ENCODE measurements around the gene PKHD1. TPM values are rescaled to one million over a fixed set of nuclear protein-coding genes. Genes with fewer than 3 reads are reported as not detected.

PKHD1 gene
- total RNA-seq, 1 experiment from 2014 or later: 0.14 TPM

DNA sequence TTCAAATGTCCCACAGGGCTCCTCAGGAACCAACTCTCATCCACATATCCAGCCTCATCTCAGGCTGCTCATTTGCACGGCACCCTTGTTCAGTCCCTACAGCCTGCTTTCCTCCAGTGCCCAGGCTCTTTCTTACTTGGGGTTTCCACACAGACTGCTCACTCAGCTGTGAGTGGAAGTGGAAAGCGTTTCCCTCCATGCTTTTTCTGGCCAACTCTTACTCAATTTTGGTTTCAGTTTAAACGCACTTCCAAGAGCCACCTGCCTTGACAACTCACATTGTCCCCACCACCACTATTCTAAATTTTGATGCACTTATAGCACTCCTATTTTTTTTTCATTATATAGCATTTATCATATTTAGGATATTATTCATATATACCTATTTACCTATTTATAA is 367.1 kb downstream of the PKHD1 start:
- H3K27me3 ChIP-seq (ENCODE audit: control insufficient read depth, insufficient read depth, low read length): no peaks in the 10 kb centered on the region
- DNase-seq: no peak
- no peaks in the 10 kb centered on the region for H3K36me3 ChIP-seq (replicated peaks; ENCODE audit: control insufficient read depth, insufficient read depth, low read length)
- no peak overlapping the region for H3K4me3 ChIP-seq (ENCODE audit: insufficient read depth, low read depth, low read length)

DNA sequence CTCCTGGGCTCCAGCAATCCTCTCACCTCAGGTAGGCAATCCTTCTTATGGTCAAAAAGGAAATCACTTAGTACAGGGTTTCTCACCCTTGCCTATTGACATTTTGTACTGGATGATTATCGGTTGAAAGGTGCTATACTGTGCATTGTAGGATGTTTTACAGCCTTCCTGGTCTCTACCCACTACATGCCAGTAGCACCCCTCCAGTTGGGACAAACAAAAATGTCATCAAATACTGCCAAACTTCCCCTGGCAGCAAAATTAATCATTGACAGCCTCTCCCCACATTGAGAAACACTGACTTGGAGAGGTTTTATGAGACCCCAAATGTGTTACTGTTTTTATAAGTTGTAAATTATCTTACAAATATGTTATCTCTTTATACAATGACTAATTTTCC is 368.1 kb downstream of the PKHD1 start:
- H3K27me3 ChIP-seq (ENCODE audit: control insufficient read depth, insufficient read depth, low read length): no peaks in the 10 kb centered on the region
- no peak for DNase-seq
- no peak overlapping the region for H3K4me3 ChIP-seq (ENCODE audit: insufficient read depth, low read depth, low read length)
- no peaks in the 10 kb centered on the region for H3K36me3 ChIP-seq (replicated peaks; ENCODE audit: control insufficient read depth, insufficient read depth, low read length)

DNA sequence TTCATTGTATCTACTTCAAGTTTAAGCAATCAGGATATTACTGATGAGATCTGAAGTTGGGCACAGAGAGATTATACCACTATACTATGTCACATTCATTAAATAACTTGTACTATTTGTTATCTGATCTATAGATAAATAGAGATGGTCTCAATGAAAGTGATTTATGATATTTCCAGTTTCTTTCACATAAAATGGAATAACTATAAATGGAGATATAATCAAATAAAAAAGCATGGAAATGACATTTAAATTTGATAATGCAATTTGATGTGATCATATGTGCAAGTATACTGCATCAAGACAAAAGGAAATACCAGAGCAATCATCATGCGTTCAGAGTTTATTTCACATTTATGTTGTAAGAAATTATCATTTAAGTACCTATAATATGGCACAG is 368.9 kb downstream of the PKHD1 start:
- Histone ChIP-seq H3K4me3 (ENCODE audit: insufficient read depth, low read depth, low read length) (no peak overlapping the region), H3K36me3 (replicated peaks; ENCODE audit: control insufficient read depth, insufficient read depth, low read length) (no peaks in the 10 kb centered on the region), H3K27me3 (ENCODE audit: control insufficient read depth, insufficient read depth, low read length) (no peaks in the 10 kb centered on the region)
- no peak for DNase-seq

DNA sequence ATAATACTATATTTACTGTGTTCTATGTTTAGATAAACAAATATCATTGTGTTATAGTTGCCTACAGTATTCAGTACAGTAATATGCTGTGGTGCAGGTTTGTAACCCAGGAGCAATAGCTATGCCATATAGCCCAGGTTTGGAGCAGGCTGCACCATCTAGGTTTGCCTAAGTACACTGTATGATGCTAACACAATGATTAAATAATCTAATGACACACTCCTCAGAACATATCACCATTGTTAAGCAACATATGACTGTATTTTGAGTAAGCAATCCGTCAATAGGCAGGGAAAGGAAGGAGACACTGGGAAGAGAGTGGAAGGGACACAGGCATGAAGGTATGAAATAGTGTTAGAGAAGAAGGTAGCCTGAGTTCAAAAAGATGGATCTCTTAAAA is 369.9 kb downstream of the PKHD1 start:
- Histone ChIP-seq H3K4me3 (ENCODE audit: insufficient read depth, low read depth, low read length) (no peak overlapping the region), H3K27me3 (ENCODE audit: control insufficient read depth, insufficient read depth, low read length) (no peaks in the 10 kb centered on the region), H3K36me3 (replicated peaks; ENCODE audit: control insufficient read depth, insufficient read depth, low read length) (no peaks in the 10 kb centered on the region)
- no peak for DNase-seq

DNA sequence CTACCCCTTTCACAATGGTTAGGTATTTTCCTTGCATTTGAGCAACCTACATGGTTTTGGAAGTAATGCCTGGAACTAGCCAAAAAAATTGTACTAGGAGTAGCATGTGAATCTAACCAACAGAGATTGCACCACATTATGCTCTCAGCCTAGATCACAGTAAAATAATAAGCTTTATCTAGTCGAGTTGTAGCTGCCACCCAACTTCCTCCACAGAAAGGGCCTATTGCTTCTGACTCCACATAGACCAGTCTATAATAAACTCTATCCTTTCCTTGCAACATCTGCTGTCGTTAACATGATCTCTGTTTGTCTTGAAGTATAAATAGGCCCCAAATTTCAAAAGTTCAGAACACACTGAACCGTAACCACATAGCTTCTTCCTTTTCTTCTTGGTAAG is 375.5 kb downstream of the PKHD1 start:
- H3K27me3 ChIP-seq (ENCODE audit: control insufficient read depth, insufficient read depth, low read length): no peaks in the 10 kb centered on the region
- H3K4me3 ChIP-seq (ENCODE audit: insufficient read depth, low read depth, low read length): no peak overlapping the region
- DNase-seq: no peak
- H3K36me3 ChIP-seq (replicated peaks; ENCODE audit: control insufficient read depth, insufficient read depth, low read length): no peaks in the 10 kb centered on the region

DNA sequence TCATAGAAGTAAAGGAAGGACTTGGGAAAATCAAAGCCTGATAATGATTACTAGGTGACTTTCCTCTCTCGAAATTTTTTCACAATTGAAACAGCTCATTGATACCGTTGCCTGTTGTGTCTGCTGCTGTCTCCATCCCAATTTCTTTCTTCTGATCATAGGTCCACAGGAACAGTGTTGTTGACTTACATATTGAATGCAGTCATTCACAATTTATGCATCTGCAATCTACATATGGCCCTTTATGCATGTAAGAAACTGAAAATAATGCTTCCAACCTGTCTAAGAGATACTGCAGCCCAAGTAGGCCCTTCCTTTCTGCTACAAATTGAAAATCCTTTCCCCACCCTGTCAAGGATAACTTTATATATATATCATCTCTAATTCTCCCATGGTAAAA is 381.3 kb downstream of the PKHD1 start:
- Histone ChIP-seq H3K27me3 (ENCODE audit: control insufficient read depth, insufficient read depth, low read length) (no peaks in the 10 kb centered on the region), H3K4me3 (ENCODE audit: insufficient read depth, low read depth, low read length) (no peak overlapping the region), H3K36me3 (replicated peaks; ENCODE audit: control insufficient read depth, insufficient read depth, low read length) (no peaks in the 10 kb centered on the region)
- DNase-seq: no peak

DNA sequence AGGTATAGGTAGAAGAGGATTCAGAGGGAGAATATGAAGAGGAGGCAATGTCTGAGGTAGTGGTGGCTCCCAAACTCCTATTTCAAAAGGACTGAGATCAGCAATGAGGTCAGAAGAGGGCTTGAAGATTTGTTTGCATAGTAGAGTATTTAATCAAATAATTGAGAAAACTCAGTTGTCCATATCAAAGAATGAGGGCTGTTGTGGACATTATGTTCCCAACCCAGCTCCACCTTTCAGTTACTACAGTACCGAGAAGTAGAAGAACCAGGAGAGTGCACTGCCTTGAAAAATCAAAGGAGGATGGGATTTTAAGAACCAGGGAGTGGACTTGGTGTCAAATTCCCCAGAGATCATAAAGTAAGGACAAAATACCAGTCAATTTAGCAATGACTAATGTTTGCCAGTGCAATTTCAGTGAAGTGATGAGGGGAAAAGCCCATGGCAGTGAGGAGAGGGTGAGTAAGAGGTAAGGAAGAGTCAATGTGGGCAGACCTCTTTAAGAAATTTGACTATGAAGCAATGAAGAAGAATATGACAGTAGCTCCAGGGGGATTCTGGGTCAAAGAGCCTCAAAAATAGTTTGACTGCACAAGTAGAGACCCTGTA is 382.4 kb downstream of the PKHD1 start:
- Histone ChIP-seq H3K27me3 (ENCODE audit: control insufficient read depth, insufficient read depth, low read length) (no peaks in the 10 kb centered on the region), H3K36me3 (replicated peaks; ENCODE audit: control insufficient read depth, insufficient read depth, low read length) (no peaks in the 10 kb centered on the region), H3K4me3 (ENCODE audit: insufficient read depth, low read depth, low read length) (no peak overlapping the region)
- DNase-seq: no peak

DNA sequence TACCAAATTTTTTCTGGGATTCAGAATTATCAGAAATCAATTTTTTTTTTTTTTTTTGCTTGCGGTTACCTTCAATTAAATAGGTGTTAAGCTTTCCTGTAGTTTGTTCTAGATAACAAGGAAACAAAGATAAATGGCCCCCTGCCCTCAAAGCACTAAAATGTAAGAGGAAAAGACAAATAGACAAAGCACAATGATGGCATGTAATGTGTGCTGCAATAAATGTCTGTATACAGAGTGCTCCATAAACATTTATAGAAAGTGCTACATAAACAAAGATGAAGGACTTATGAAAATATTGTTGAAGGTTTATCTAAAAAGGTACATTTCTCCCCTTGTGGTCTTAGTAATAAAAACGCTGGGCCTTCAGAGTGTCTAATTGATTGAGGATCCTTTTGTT is 384.6 kb downstream of the PKHD1 start:
- H3K36me3 ChIP-seq (replicated peaks; ENCODE audit: control insufficient read depth, insufficient read depth, low read length): no peaks in the 10 kb centered on the region
- no peaks in the 10 kb centered on the region for H3K27me3 ChIP-seq (ENCODE audit: control insufficient read depth, insufficient read depth, low read length)
- no peak overlapping the region for H3K4me3 ChIP-seq (ENCODE audit: insufficient read depth, low read depth, low read length)
- DNase-seq: no peak

DNA sequence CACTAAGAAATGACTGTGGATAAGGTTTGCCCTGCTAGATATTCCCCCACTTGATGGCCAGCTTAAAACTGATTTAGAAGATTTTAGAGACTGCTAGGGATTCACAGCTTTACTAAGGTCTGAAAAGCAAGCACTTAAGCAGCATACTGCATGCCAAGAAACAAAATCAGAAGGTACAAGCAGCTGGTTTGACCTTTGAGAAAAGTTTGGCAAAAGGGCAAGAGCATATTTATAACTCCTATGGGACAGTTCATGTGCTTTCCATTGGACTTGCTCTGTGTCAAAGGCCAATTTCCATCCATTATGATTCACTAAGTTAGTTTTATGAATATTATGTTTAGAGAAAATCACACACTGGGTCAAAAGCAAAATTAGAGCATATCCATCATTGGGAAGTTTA is 402.8 kb downstream of the PKHD1 start:
- H3K36me3 ChIP-seq (replicated peaks; ENCODE audit: control insufficient read depth, insufficient read depth, low read length): no peaks in the 10 kb centered on the region
- H3K27me3 ChIP-seq (ENCODE audit: control insufficient read depth, insufficient read depth, low read length): no peaks in the 10 kb centered on the region
- no peak for DNase-seq
- H3K4me3 ChIP-seq (ENCODE audit: insufficient read depth, low read depth, low read length): no peak overlapping the region

DNA sequence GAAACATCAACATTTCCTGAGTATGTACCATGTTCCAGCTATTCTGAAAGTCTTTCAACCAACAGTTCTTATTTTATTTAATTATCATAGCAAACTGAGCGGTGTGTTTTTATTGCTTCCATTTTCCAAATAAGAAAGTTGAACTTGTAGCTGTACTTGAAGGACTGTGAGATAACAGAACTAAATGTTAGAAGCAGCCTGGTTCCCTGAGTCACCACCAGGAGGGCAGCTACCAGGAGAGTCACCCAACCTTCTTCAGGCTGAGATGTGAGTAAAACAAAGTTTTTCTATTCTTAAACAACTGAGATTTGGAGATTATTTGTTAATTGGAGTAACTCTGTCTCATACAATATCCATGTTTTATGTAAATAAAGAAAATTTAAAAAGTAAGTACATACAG is 403.4 kb downstream of the PKHD1 start:
- DNase-seq: no peak
- no peak overlapping the region for H3K4me3 ChIP-seq (ENCODE audit: insufficient read depth, low read depth, low read length)
- H3K36me3 ChIP-seq (replicated peaks; ENCODE audit: control insufficient read depth, insufficient read depth, low read length): no peaks in the 10 kb centered on the region
- no peaks in the 10 kb centered on the region for H3K27me3 ChIP-seq (ENCODE audit: control insufficient read depth, insufficient read depth, low read length)

DNA sequence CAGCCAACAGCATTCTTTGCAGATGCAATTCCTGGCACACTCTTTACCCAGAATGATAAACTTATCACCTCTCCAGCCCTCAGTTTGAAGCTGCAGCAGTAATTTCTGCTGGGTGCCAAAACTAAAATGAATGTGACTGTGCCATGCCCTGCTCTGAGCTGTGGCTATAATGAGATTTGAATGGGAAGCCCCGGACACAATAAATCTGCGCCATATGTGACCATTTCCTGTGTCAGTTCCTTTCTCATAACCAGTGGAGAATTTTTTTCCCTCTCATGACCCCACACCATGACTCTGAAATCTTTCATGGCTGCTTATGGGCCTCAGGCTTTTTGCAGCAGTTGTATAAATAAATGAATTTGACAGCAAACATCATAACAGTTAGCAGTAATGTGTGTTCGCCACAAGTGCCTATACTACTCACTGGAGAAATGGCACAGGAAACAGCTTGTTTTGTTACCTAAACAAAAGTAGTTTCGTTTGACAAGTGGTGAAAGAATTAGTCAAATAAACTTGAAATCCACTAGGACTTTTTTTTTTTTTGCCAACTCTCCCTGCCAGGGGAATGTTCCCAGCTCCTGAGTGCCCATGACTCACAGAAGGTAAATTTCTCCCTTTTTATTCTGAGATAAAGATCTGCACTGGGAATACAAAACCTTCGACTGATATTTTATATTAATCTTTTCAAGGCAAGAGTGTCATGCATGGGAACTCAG is 408.4 kb downstream of the PKHD1 start:
- Histone ChIP-seq H3K27me3 (ENCODE audit: control insufficient read depth, insufficient read depth, low read length) (no peaks in the 10 kb centered on the region), H3K36me3 (replicated peaks; ENCODE audit: control insufficient read depth, insufficient read depth, low read length) (no peaks in the 10 kb centered on the region), H3K4me3 (ENCODE audit: insufficient read depth, low read depth, low read length) (no peak overlapping the region)
- no peak for DNase-seq

DNA sequence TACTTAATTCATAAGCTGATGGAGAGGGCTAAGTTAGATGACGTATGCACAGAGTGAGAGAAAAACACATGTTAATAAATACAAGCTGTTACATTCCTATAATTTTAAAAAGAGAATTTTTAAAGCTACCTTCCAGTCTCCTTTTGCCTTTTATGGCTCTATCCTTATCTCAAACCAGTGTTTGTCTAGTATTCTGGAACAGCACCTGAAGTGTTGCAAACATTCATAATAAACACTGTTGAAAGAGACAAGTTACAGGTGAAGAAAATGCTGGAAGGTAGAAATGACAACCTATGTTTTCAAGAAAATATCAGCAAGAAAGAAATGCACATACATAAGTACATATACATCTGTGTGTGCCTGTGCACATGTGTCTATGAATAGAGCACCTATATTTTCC is 409.1 kb downstream of the PKHD1 start:
- Histone ChIP-seq H3K36me3 (replicated peaks; ENCODE audit: control insufficient read depth, insufficient read depth, low read length) (no peaks in the 10 kb centered on the region), H3K27me3 (ENCODE audit: control insufficient read depth, insufficient read depth, low read length) (no peaks in the 10 kb centered on the region), H3K4me3 (ENCODE audit: insufficient read depth, low read depth, low read length) (no peak overlapping the region)
- no peak for DNase-seq

DNA sequence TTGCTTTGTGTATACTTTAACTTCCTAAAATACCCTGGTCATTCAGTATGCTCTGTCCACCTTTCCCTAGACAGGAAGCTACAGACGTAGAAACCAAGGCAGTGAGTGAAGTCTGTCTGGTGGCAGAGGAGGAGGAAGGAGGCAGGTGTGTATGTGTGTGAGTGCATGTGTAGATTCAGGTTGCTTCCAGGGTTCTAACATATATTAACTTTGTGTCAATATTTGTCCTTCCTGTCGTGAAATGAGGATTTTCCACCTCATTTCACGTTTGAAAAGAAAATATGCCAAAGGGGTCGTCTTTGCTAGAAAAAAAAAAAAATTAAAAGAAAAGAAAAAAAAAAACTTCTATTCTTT is 411.5 kb downstream of the PKHD1 start:
- Histone ChIP-seq H3K27me3 (ENCODE audit: control insufficient read depth, insufficient read depth, low read length) (no peaks in the 10 kb centered on the region), H3K36me3 (replicated peaks; ENCODE audit: control insufficient read depth, insufficient read depth, low read length) (no peaks in the 10 kb centered on the region), H3K4me3 (ENCODE audit: insufficient read depth, low read depth, low read length) (no peak overlapping the region)
- DNase-seq: no peak

DNA sequence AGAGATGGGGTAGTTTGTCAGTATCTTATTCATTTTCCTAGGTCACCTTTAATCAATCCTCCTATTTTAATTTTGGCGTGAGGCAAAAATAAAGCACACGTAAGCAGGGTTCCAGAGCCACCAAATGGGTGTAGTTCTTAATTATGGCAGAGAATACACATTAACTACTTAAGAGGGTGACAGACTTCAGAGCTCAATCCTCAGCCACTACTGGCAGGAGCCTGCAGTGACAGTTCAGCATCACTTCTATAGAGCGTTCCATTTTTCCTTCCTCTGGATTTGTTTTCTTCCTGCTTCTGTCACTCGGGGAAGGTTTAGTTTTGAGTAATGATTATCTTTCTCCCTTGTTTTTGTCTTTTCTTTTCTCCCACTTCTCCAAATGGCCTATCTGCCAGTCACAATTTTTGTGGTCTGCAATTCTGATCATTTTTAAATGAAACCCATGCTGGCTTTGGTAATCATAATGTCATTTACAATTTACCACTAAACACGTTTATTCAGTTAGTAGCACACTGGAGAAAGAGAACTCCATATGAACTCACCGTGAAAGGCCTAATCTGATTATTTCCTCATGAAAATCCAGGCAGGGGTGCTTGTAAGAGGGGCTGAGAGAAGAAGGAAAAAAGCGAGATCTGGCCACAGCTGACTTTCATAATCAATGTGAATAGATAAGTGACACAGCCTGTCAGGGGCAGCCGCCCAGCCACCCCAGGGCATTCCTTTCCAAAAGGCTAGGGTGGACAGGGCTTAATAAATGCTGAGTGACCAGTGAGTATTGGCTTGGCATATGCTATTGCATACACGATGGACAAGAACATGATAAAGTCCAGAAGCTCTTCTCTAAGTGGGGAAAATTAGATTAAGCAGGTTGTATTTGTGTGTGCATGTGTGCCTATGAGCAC is 412.1 kb downstream of the PKHD1 start:
- H3K36me3 ChIP-seq (replicated peaks; ENCODE audit: control insufficient read depth, insufficient read depth, low read length): no peaks in the 10 kb centered on the region
- DNase-seq: no peak
- no peak overlapping the region for H3K4me3 ChIP-seq (ENCODE audit: insufficient read depth, low read depth, low read length)
- no peaks in the 10 kb centered on the region for H3K27me3 ChIP-seq (ENCODE audit: control insufficient read depth, insufficient read depth, low read length)

DNA sequence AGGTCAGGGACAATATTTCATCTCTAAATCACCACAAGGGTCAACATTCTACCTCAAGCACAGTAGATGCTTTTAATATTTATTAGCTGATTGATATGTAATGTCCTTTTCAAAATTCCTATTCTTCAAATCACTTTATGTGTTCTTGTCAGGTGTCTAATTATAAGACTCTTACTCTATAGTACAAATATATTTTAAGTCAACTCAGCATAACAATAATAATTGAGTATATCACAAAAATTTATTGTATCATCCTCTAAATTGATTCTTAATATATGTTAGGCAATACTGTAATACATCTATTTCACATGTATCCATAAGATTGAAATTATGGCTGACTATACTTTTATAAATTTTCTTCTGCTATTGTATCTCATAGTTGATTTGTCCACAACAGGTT is 423.9 kb downstream of the PKHD1 start:
- Histone ChIP-seq H3K27me3 (ENCODE audit: control insufficient read depth, insufficient read depth, low read length) (no peaks in the 10 kb centered on the region; the same call in 1 of the 2 replicates), H3K36me3 (replicated peaks; ENCODE audit: control insufficient read depth, insufficient read depth, low read length) (no peaks in the 10 kb centered on the region)
- DNase-seq: no peak

More for the DNA sequence above, 423.9 kb downstream of the PKHD1 start:
- no peak overlapping the region for H3K4me3 ChIP-seq (ENCODE audit: insufficient read depth, low read depth, low read length)
